Measurements from ENCODE around the gene ASZ1. TPM values are rescaled to one million over a fixed set of nuclear protein-coding genes. Genes with fewer than 3 reads are reported as not detected.

The ASZ1 gene
- total and polyA plus RNA-seq, 2 of the 4 experiments (the other 2 are of a cell fraction): not detected

DNA sequence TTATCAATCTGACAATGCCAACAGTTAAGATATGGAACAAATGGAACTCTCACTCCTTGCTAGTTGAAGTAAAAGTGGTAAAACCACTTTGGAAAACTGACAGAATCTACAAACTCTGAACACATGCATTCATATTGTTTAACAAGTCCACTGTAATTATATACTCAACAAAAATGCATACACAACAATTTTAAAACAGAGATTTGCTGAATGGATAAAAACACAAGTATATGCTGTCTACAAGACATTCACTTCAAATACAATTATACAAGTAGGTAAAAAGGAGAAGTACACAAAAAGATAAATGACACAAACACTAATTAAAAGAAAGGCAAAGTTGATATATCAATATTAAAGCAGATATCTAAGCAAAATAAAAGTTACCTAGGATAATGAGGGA lies 95.3 kb downstream of the ASZ1 start:
- BruUV-seq (replicated peaks): no TSS peak
- no peaks in the 10 kb centered on the region for H3K36me3 ChIP-seq (ENCODE audit: control insufficient read depth, insufficient read depth, low read length)
- no peak overlapping the region for H3K14ac ChIP-seq (replicated peaks; ENCODE audit: low read depth, low read length)
- no peak overlapping the region for H2BK15ac ChIP-seq (ENCODE audit: low read depth, low read length)
- H3K4ac ChIP-seq (ENCODE audit: low read depth, low read length): no peak overlapping the region
- H2AFZ ChIP-seq (replicated peaks; ENCODE audit: low read length, poor library complexity): no peak overlapping the region
- H2BK120ac ChIP-seq (ENCODE audit: low read depth, low read length): no peak overlapping the region
- no peak for ATAC-seq (ENCODE audit: low read depth)
- dilution Hi-C loops (cut with HindIII; ENCODE audit: low sequenced_read_pairs, unreplicated experiment): no loop called here
- intact Hi-C loops (cut with micrococcal nuclease): no loop called here
- no peak overlapping the region for H3K18ac ChIP-seq (ENCODE audit: low read depth, low read length)
- no peaks in the 10 kb centered on the region for H3K79me1 ChIP-seq (ENCODE audit: low read depth in 1 of 2, low read length in 2 of 2)
- no peaks in the 10 kb centered on the region for H3K4me1 ChIP-seq (ENCODE audit: control insufficient read depth, insufficient read depth, low read length)
- in situ Hi-C loops (cut with MboI; ENCODE audit: low sequenced_read_pairs): no loop called here
- no peak overlapping the region for H4K5ac ChIP-seq (ENCODE audit: low read depth, low read length)
- no peak for DNase-seq
- no peak overlapping the region for H4K8ac ChIP-seq (ENCODE audit: low read depth in 2 of 2, low read length in 2 of 2)
- no peaks in the 10 kb centered on the region for H3K9me1 ChIP-seq (ENCODE audit: insufficient read depth, low read length)
- TF ChIP-seq MAFK (IDR thresholded peaks at IDR 0.05; ENCODE audit: low read depth, low read length): peak; percentile 49
- TF ChIP-seq FOS (IDR thresholded peaks at IDR 0.05; ENCODE audit: low read depth, low read length): no peak
- H4K91ac ChIP-seq (ENCODE audit: insufficient read depth, low read depth, low read length): no peak overlapping the region
- no peak overlapping the region for H2AK9ac ChIP-seq (replicated peaks; ENCODE audit: low read depth, low read length, poor library complexity)
- no peaks in the 10 kb centered on the region for H3K9me3 ChIP-seq (ENCODE audit: control insufficient read depth, insufficient read depth, low read length)
- ChIA-PET CTCF (no interaction called here), POLR2A (ENCODE audit: unreplicated experiment) (no interaction called here)
- H3K4me3 ChIP-seq (ENCODE audit: insufficient read depth, low read depth, low read length): no peak overlapping the region
- no peak overlapping the region for H3K4me2 ChIP-seq (ENCODE audit: low read depth, low read length)
- H2AK5ac ChIP-seq (ENCODE audit: low read depth, low read length): no peak overlapping the region
- no peak overlapping the region for H2BK5ac ChIP-seq (ENCODE audit: low read depth, low read length, poor library complexity, severe bottlenecking)
- H3K27ac ChIP-seq (ENCODE audit: insufficient read depth, low read length): no peak overlapping the region
- no peak overlapping the region for H3K23ac ChIP-seq (ENCODE audit: low read depth, low read length)
- no peak overlapping the region for H3K56ac ChIP-seq (ENCODE audit: extremely low read depth, insufficient read depth, low read length)
- no peaks in the 10 kb centered on the region for H3K27me3 ChIP-seq (ENCODE audit: control insufficient read depth, insufficient read depth, low read length)
- H2BK20ac ChIP-seq (ENCODE audit: low read depth, low read length): no peak overlapping the region
- H3K9ac ChIP-seq (ENCODE audit: low read depth, low read length): no peak overlapping the region
- H4K20me1 ChIP-seq (ENCODE audit: insufficient read depth, low read length): no peaks in the 10 kb centered on the region
